Measurements from ENCODE around the gene TRIM66.

TRIM66 gene

DNA sequence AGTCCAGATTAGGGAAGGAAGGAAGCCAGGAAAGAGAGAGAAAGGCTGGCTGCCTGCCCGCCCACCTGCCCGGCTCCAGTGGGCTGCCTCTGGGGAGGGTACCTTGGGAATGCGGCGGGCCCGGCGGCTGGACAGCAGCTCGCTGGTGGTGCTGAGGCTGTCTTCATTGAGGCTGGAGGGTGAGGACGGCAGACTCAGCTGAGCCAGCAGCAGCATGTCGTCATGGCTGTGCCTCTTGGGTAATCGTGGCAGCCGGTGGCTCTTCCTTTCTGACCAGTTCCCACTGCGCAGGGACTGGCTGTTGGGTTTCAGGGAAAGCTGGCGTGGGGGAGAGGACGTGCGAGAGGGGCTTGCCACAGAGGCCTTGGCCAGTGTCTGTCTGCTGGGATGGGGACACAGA, 33.0 kb upstream of the TRIM66 start:
- DNase-seq (ENCODE audit: low read depth, low spot score) = no peak

DNA sequence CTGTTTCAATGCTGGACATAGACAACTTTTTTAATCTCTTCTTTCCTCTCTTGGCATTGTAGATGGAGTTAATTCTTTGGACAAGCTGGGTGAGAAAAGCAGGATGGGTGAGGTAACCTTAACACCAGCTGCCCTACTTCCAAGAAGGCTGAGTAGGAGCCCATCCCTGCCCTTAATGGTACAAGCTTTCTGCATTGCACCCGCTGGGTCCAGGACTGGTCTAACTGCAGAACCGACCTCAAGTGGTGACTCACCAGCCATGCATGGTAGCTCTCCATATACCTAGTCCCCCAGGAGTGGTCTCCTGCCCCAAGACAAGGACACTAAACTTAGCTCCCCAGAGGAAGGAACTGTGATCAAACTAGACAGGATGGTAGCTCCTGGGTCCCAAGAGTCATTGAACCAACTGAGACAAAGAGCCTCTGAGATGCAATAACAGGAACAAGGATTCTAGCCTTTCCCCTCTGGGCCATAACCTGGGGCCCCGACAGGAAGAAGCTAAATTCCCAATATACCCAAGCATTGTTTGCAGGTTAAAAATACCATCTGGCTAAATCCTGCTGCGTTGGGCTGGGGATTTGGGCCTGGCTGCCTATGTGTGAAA, 32.3 kb upstream of the TRIM66 start:
- no peak for DNase-seq (ENCODE audit: low read depth, low spot score)

DNA sequence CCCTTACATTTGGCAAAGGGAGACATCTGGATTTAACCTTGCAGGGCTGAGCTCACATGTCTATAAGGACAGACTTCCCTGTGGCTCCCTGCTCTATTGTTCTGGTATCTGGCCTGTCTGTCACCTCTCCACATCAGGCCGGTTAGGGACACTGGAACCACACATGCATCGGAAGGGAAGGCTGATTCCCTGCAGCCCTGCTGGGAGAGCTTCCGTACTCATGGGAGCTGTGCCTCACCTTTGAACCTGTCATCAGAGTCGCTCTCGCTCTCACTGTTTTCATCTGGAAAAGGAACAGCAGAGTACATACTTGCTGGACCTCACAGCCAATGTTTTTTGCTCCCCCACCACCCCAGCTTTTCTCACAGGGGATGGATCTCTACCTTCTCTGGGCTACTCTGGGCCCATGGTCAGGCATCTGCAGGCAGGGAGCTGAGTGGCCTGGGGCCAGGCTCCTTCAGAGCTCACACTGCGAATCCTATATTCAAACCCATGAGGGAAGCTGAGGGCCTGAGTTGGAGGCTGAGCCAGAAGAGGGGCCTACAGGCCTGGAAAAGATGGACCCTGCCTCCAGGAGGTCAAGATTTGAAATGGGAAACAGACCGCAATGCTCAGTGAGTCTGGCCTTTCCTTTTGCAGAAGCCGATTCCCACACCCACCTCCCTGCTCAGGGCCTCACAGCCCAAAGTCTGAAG, 31.4 kb upstream of the TRIM66 start:
- DNase-seq (ENCODE audit: low read depth, low spot score) = no peak

DNA sequence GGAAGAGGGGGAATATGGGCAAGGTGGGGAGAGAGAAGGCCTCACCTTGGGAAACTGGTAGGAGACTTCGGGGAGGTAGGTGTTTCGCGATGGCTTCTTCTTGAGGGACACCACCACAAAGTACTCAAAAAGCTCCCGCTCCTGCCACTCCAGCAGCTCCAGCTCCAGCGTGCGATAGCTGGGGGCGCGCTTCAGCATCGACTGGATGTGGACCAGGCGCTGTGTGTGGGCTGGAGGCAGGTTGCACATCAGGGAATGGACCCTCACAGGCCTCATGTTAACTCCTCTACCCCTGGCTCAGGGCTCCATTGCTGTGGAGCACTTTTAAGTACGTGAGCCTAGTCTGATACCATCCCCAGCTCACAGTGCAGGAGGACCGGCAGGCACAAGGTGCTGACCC, 30.0 kb upstream of the TRIM66 start:
- DNase-seq (ENCODE audit: low read depth, low spot score) = no peak

DNA sequence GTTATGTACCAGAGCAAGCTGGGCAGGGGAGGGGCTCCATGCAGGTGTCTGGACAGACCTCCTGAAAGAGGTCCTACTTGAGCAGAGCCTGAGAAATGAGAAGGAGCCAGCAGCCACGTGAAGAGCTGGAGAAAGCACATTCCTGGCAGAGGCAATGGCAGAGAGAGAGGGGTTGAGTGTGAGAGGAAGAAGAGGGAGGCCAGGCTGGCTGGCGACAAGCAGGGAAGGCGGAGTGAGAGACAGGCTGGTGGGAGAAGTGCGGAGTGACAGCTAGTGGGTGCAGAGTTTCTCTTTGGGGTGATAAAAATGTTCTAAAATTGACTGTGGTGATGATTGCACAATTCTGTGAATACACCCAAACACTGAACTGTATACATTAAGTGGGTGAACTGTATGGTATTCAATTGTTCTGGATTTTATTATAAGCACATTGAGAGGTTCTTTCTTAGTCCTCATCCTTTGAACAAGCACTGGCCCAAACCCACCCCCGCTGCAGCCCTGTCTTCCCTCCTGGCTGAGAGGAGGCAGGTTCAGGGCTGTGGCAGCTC, 29.5 kb upstream of the TRIM66 start:
- no peak for DNase-seq (ENCODE audit: low read depth, low spot score)

DNA sequence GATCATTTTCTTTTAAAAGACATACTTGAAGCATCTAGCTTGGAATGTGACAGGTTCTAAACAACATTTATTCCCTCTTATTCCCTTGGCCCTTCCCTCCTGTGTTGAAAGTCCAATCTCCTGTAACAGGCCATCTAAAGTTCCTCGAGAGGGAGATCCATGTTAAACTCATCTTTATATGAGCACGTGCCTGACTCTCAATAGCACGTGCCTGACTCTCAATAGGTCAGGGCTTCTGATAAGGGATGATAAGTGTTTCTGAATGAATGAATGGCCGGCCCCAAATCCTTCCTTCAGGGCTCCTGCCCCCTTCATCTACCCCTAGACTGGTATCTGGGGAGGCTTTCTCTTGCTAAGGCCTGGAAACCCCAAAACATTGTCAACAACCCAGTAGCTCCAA, 27.3 kb upstream of the TRIM66 start:
- DNase-seq (ENCODE audit: low read depth, low spot score) = no peak

DNA sequence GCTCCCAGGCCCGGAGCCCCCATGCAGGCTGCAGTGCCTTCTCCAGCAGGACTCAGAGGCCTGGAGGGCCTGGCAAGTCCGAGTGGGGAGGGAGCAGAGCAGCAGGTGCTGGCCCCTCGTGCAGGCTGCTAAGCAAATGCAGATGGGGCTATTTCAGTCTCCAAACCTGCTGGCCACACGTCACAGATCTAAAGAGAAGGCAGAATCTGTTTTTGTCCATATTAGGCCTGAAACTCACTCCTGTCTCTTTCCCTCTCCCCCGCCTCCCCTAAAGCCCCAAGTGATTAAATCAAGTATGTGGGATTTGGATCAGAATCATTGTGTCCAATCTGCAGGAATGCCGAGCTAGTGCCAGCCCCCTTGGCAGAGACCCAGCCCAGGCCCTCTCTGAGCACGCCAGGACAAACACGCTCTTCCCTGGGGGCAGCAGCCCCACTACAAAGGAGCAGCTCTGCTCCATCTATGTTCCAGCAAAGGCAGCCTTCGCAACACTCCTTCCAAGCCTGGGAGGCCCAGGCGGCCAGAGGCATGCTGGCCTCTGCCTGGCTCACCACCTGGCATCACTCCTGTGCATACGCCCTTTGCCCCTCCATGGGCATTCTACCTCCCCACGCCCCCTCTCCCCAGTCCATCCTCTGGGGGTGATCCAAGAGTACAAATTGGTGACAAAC, 26.7 kb upstream of the TRIM66 start:
- no peak for DNase-seq (ENCODE audit: low read depth, low spot score)

DNA sequence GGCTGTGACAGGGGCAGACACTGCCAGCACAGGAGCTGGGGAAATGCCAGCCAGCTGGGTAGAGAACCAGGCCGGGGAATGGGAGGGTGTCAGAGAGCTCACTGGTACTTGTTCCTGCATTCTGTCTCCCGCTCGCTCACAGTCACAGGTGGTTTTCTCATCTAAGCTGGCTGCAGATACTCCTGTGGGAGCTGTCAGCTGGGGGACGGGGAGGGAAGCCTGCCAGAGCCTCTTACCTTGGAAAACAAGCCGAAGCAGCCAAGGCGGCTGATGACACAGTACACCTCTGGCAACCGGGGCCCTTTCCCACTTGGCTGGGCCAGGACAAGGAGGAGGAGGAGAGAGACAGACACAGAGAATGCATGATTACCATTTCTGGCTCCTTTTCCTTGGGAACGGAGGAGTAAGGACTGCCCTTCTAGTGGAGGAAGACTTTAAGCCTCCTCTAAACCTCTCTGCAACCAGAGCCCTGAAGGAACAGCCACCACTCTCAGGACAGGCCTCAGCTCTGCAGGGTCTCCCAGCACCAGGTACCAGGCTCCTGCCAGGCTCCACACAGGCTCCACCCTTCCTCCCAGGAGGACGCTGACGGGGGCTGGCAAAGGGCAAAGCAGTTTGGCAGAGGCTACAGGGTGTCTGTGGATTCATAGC, 25.2 kb upstream of the TRIM66 start:
- DNase-seq (ENCODE audit: low read depth, low spot score) = no peak

DNA sequence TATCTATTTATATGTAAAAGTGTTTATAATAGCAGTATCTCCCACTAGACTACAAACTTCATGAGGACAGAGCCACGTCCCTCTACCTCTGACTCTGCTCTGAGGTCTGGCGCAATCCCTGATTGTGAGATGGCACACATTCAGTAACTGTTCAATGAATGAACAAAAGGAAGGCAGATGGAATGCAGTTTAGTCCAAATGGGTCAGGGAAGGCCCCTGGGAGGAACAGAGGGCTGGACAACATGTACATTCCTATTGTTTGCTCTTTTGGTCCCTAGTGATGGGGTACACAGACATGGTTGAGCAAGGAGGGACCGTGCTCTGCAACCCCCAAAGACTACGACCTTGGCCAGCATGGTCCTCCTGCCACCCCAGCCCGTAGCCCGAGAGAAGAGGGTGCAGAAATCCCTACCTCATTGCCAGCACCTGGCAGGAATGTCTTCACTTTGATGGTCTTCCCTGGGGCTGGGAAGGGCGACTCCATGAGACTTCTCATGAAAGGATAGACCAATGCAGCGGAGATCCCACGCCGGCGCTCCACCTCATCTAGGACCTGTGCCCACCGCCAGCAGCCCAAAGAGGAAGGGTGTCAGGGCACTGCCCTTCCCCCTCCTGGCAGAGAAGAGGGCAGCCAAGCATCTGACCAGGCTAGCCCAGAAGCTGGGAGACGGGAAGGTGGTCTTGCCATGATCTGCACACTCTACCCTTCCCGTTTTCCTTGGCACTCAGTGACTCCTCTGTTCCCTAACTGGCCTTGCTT, 24.4 kb upstream of the TRIM66 start:
- DNase-seq (ENCODE audit: low read depth, low spot score) = no peak

DNA sequence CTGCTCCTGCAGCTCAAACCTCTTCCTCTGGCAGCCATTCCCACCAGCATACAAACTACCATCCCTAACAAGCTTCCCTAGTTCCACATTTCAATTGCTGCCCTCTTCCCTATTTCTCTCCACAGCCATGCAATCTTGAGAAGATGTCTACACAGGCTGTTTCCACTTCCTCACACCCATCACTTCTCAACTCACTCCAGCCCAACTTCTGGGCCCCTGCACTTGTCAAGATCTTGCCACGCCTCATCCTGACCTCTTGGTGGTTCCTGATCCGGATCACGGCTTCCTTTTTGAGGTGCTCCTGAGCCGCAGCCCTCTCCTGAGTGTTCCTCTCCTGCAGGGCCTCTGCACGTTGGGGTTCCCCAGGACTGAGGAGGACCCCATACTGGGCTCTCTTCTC, 22.7 kb upstream of the TRIM66 start:
- no peak for DNase-seq (ENCODE audit: low read depth, low spot score)

DNA sequence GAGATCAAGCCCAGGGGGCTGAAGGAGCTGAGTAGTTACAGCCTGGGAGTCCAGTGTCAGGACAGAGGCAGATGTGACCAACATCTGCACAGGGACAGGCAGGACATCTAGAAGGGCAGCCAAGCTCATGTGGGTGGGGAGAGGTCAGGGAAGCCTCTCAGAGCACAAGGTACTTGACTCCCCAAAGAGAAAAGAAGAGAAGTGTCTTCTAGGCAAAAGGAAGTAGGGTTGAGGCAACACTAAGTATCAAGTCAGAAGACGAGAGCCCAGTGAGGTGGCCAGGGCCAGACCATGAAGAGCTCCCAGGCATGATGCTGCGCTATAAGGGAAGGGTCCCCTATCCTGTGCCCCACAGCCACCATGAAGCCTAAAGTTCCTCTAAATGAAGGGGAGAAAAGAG, 21.7 kb upstream of the TRIM66 start:
- DNase-seq (ENCODE audit: low read depth, low spot score) = no peak

DNA sequence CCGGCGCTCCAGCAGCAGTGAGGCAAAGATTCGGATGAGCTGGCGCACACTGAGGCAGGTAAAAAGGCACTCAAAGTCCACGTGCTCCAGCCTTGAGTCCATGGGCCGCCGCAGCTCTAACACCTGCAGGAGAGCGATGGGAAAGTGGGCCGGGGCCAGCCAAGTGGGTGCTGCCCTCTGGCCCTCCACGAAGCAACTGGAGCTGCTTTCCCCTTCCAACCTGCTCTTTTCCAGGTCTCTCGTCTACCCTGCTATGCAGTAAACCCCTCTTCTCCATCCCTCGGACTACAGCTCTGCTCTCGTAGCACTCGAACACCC, 20.1 kb upstream of the TRIM66 start:
- DNase-seq (ENCODE audit: low read depth, low spot score) = no peak

DNA sequence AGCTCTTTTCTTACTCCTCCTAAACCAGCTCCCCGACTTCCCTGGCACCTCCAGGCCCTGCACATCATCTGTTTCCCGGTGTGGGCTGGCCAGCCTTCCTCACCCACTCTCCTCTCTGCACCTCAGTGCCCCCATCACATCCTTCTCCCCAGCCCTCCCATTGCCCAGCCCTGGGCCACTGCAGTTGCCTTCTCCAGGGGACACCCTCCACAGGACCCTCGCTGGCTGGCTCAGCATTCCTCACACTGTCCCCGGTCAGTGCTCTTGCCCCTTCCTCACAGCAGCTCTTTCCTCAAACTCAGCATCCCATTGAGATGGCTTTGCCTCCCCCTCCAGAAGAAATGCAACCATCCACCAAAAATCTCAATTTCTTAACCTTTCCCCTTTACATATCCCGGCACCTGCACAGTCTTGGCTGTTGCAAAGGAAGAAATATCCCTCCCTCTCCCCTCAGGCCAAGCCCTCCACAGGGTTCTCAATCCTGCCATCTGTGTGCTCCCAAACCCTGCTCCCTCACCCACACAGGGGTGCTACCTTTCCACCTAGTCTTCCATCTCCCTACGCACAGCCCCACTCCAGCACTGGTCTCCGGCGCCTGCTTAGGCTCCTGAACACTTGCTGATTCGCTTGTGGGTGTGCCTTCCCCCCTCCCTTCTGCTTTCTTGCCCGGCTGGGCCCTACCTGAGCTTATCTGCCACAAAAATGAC, 19.6 kb upstream of the TRIM66 start:
- DNase-seq (ENCODE audit: low read depth, low spot score) = no peak

DNA sequence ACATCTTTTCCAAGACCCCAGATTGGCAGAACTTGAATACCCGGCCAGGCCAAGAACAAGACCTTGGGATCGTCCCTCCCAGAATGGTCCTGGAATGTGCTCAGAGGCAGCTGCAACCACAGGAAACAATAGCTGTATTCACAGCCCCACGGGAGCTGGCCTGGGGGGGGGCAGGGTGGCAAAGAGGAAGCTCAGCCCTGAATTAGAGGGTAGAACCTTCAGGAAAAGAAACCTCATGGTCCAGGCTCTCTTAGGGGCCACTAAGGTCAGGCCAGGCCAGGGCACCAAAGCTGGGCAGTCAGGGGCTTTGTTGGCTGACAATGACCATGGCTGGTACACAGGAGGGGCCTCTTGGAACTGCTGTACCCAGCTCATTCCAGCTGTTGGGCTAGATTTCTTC, 17.4 kb upstream of the TRIM66 start:
- DNase-seq (ENCODE audit: low read depth, low spot score) = no peak

DNA sequence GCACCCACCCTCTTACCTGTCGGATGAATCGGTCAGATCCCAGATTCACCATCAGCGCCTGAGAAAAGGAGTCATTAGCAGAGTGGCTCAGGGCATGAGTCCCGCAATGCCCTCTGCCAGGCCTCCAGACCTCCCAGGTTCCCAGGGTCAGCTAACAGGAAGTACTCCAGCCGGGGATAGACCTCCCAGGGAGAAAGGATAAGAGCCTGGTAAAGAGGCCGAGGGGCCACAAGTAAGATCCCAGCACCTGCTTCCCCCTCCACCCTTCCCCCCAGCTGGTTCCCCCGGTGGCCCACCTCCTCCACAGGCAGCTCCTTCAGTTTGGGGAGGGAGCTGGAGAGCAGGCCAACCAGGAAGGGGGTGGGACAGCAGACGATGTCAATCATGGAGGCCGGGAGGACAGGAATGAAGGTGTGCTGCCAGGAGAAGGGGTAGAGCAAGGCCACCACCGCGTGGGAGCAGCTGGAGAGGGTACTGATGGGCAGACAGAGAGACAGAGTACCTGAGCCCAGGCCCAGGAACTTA, 16.5 kb upstream of the TRIM66 start:
- no peak for DNase-seq (ENCODE audit: low read depth, low spot score)

DNA sequence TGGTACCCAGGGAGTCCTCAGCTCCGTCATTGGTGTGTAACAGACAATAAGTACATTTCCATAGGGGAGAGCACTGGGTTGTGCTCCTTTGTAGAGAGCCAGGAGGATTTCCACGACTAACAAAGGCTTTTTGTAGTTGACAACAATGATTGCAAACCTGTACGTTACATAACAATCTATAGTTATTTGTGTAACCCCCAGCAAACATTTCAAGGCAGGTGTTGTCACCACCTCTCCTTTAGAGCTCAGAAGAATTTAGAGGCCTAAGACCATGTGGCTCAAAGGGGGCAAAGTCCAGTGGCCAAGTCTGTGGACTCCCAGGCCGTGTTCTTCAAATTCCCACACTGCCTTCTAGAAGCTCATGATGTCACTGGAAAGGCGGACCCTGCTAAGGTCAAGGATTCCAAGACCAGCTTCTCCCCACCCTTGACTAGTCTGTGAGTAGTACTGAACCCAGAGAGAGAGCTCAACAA, 15.9 kb upstream of the TRIM66 start:
- no peak for DNase-seq (ENCODE audit: low read depth, low spot score)

DNA sequence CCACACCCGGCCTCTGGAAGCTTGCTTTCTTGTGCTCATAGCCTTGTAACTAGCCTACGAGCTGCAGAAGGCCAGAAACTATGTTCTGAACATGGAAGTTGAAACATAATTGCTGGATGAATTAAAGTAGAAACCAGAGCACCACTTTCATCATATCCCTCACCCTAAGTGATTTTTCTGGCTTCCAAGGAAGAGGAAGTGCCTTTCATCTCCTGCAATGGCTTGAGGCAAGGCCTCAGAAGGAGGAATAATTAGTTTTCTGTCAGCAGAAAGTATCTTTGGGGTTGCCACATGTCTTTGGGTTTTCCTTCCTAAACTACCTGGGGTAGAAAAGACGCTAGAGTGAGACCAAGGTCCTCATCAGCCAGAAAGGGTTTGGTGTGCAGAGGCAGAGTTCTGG, 14.6 kb upstream of the TRIM66 start:
- no peak for DNase-seq (ENCODE audit: low read depth, low spot score)

DNA sequence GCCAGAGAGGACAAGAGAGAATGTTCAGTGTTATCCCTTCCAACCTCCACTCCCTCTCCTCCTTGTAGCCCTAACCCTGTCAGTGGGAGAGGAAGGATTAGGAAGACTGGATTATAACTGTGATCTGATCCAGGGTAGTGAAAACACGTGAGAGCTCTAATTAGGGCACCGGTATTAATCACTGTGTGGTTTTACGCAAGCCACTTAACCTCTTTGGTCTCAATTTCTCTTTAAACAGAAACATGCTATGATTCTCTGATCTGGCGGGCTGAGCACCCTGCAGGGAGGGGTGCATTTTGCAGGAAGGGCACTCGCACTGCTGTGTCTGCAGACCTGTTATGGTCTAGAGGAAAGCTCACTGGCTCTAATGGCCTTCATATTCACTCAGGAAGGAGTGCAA, 11.7 kb upstream of the TRIM66 start:
- no peak for DNase-seq (ENCODE audit: low read depth, low spot score)

DNA sequence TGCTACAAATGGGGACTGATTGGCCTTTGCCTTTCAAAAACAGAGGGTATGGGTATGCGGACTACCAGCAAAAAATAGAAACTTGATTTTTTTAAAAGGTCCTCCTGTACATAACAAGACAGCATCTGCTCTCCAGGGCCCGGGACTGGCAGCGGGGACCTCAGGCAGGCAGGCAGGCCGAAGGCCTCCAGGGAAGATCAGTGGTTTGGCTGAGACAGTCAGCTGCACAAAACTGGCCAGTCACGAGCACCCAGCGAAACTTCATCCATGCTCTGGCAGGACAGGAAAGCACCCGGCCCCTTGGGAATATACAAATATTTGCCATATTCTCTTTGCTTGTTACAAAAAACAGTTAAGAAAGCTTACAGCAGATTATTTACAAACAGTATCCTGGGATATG, 11.1 kb upstream of the TRIM66 start:
- no peak for DNase-seq (ENCODE audit: low read depth, low spot score)

DNA sequence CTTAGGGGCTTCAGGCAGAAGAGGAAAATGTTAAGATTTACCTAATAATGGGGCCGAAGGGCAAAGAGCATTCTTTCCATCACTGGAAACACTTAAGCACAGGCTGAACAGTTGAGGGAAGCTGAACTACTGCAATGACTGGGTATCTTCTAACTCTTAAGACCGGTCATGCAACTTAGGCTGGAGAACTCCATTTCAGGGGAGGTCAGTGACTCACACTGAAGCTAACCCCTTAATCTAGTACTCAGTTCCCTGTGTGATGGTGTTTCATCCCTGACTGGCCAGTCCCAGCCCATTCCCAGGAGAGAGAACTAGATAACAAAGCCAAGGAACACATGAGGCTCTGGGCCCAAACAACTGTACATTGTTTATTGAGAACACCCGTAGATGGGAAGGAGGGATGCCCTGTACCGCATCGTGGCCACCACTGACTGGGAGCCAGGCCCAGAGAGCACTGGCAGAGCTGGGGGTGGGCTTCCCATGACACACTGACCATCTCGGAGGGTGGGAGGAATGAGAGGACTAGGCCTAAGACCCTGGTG, 10.6 kb upstream of the TRIM66 start:
- no peak for DNase-seq (ENCODE audit: low read depth, low spot score)

DNA sequence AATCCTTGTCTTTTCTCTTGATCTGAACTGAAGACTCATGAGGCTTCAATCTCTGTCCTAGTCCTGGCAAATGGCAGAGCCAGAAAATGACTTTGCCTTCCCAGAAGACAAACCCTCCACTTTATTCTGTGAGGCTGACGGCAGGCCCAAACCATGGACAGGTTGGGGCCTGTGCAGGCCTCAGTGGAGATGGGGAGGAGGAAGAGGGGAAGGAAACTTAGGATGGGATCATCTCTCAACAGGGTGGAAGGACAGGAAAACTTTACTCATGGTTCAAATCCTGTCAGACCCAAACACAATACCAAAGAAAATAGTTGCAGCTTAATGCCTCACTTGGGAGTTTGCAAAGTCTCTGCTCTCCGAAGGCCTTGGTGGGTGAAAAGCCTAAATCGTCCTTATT, 10.0 kb upstream of the TRIM66 start:
- no peak for DNase-seq (ENCODE audit: low read depth, low spot score)
